IMR-90 (cell line): ENCODE data around the gene TSR1. TPM values are rescaled to one million over a fixed set of nuclear protein-coding genes. Genes with fewer than 3 reads are reported as not detected.

Experiments
- ATAC-seq: fragments of 200-7000 bp; cut with Tn5 transposase; 2 replicates; pipeline ENCODE4 v1.9.1; 2020; ENCODE audit warnings: low read depth, mild to moderate bottlenecking, moderate library complexity
- BruUV-seq: library from RNA; stranded (reverse); fragments of 400-500 nt; replicated peaks from 2 replicates; lab custom pipeline; 2021; lab: Mats Ljungman, UMichigan
- CTCF ChIA-PET: fragments of 300-600 bp; formaldehyde crosslinking; extraction: SDS; loops from one replicate; lab custom pipeline; 2021; ENCODE audit warnings: antibody characterized with exemption; lab: Yijun Ruan, JAX
- POLR2A ChIA-PET: fragments of 300-600 bp; sonication (Branson Sonifier 250); formaldehyde crosslinking; loops from one replicate; lab custom pipeline; 2022; ENCODE audit warnings: antibody characterized with exemption; ENCODE audit not compliant: unreplicated experiment; lab: Charles Lee
- DNase-seq: peaks from one replicate; pipeline ENCODE4 v3.0.0; 2013
- H2AFZ ChIP-seq: replicated peaks from 2 replicates; pipeline ENCODE3; 2013; ENCODE audit warnings: low read length, mild to moderate bottlenecking; ENCODE audit not compliant: poor library complexity
- H2AK5ac ChIP-seq: 2 replicates; pipeline ENCODE4 v1.6.1; 2013; ENCODE audit warnings: low read depth, low read length, inconsistent platforms
- H2AK9ac ChIP-seq: replicated peaks from 2 replicates; pipeline ENCODE3; 2013; ENCODE audit warnings: mild to moderate bottlenecking, low read depth, low read length, moderate library complexity; ENCODE audit not compliant: poor library complexity
- H2BK120ac ChIP-seq: 2 replicates; pipeline ENCODE4 v1.6.1; 2013; ENCODE audit warnings: low read depth, low read length, inconsistent platforms
- H2BK15ac ChIP-seq: 3 replicates; pipeline ENCODE4 v1.6.1; 2013; ENCODE audit warnings: low read depth, low read length, inconsistent platforms
- H2BK20ac ChIP-seq: 2 replicates; pipeline ENCODE4 v1.6.1; 2013; ENCODE audit warnings: low read depth, mild to moderate bottlenecking, inconsistent platforms, low read length, moderate library complexity
- H2BK5ac ChIP-seq: 2 replicates; pipeline ENCODE4 v1.6.1; 2013; ENCODE audit warnings: mild to moderate bottlenecking, low read depth, low read length, inconsistent platforms; ENCODE audit not compliant: poor library complexity, severe bottlenecking
- H3K14ac ChIP-seq: replicated peaks from 2 replicates; pipeline ENCODE4 v1.6.1; 2013; ENCODE audit warnings: low read depth, low read length, inconsistent platforms
- H3K18ac ChIP-seq: 2 replicates; pipeline ENCODE4 v1.6.1; 2013; ENCODE audit warnings: low read depth, low read length, control low read depth
- H3K23ac ChIP-seq: 2 replicates; pipeline ENCODE4 v1.6.1; 2013; ENCODE audit warnings: low read depth, low read length, inconsistent platforms
- H3K27ac ChIP-seq: 2 replicates; pipeline ENCODE4 v1.5.1; 2013; ENCODE audit warnings: mild to moderate bottlenecking, control low read depth, low read length; ENCODE audit not compliant: insufficient read depth
- H3K27me3 ChIP-seq: 2 replicates; pipeline ENCODE4 v1.6.1; 2013; ENCODE audit warnings: low read length; ENCODE audit not compliant: control insufficient read depth, insufficient read depth
- H3K36me3 ChIP-seq: 2 replicates; pipeline ENCODE4 v1.6.1; 2013; ENCODE audit warnings: low read length, mixed read lengths; ENCODE audit not compliant: control insufficient read depth, insufficient read depth
- H3K4ac ChIP-seq: 2 replicates; pipeline ENCODE4 v1.6.1; 2013; ENCODE audit warnings: low read depth, low read length, inconsistent platforms
- H3K4me1 ChIP-seq: 2 replicates; pipeline ENCODE4 v1.6.1; 2013; ENCODE audit warnings: low read length, mixed read lengths; ENCODE audit not compliant: control insufficient read depth, insufficient read depth
- H3K4me2 ChIP-seq: 2 replicates; pipeline ENCODE4 v1.6.1; 2013; ENCODE audit warnings: low read depth, mild to moderate bottlenecking, control low read depth, low read length, moderate library complexity
- H3K4me3 ChIP-seq: 2 replicates; pipeline ENCODE4 v1.5.1; 2013; ENCODE audit warnings: low read depth, mild to moderate bottlenecking, control low read depth, low read length, moderate library complexity; ENCODE audit not compliant: insufficient read depth
- H3K56ac ChIP-seq: 2 replicates; pipeline ENCODE4 v1.6.1; 2013; ENCODE audit warnings: low read length, inconsistent platforms; ENCODE audit not compliant: insufficient read depth; ENCODE audit errors: extremely low read depth
- H3K79me1 ChIP-seq, 2 experiments: 2 replicates each; pipeline ENCODE4 v1.6.1; 2013; ENCODE audit warnings: low read length in 2 of 2, inconsistent platforms in 1 of 2, low read depth in 1 of 2
- H3K9ac ChIP-seq: 2 replicates; pipeline ENCODE4 v1.6.1; 2013; ENCODE audit warnings: low read depth, low read length, control low read depth
- H3K9me1 ChIP-seq: 2 replicates; pipeline ENCODE4 v1.6.1; 2013; ENCODE audit warnings: low read length, inconsistent platforms; ENCODE audit not compliant: insufficient read depth
- H3K9me3 ChIP-seq: 2 replicates; pipeline ENCODE4 v1.6.1; 2013; ENCODE audit warnings: low read length; ENCODE audit not compliant: control insufficient read depth, insufficient read depth
- H4K20me1 ChIP-seq: 2 replicates; pipeline ENCODE4 v1.6.1; 2013; ENCODE audit warnings: low read length, inconsistent platforms; ENCODE audit not compliant: insufficient read depth
- H4K5ac ChIP-seq: 2 replicates; pipeline ENCODE4 v1.6.1; 2013; ENCODE audit warnings: mild to moderate bottlenecking, low read depth, low read length, control low read depth
- H4K8ac ChIP-seq, 2 experiments: 2 replicates each; pipeline ENCODE4 v1.6.1; 2013; ENCODE audit warnings: low read depth in 2 of 2, low read length in 2 of 2, control low read depth in 1 of 2, inconsistent platforms in 1 of 2
- H4K91ac ChIP-seq: 2 replicates; pipeline ENCODE4 v1.6.1; 2013; ENCODE audit warnings: low read depth, low read length, inconsistent platforms; ENCODE audit not compliant: insufficient read depth
- BHLHE40 ChIP-seq: fragments of 150-350 bp; IDR thresholded peaks from 2 replicates; pipeline ENCODE4 v1.6.1; 2016; ENCODE audit warnings: mild to moderate bottlenecking, low read depth, low read length
- CEBPB ChIP-seq: IDR thresholded peaks from 2 replicates; pipeline ENCODE4 v1.6.1; 2012; ENCODE audit warnings: low read depth, low read length, improper control_type of control experiment
- CHD1 ChIP-seq: IDR thresholded peaks from 2 replicates; pipeline ENCODE4 v1.6.1; 2012; ENCODE audit warnings: low read depth, low read length, improper control_type of control experiment
- FOS ChIP-seq: fragments of 150-350 bp; IDR thresholded peaks from 2 replicates; pipeline ENCODE4 v1.6.1; 2016; ENCODE audit warnings: low read depth, low read length
- MAFK ChIP-seq: IDR thresholded peaks from 2 replicates; pipeline ENCODE4 v1.6.1; 2012; ENCODE audit warnings: low read depth, low read length, improper control_type of control experiment
- MAZ ChIP-seq: IDR thresholded peaks from 2 replicates; pipeline ENCODE4 v1.6.1; 2012; ENCODE audit warnings: low read depth, mild to moderate bottlenecking, low read length, improper control_type of control experiment, moderate library complexity, borderline replicate concordance
- MXI1 ChIP-seq: IDR thresholded peaks from 2 replicates; pipeline ENCODE4 v1.6.1; 2012; ENCODE audit warnings: low read depth, mild to moderate bottlenecking, low read length, moderate library complexity, borderline replicate concordance
- NFE2L2 ChIP-seq: fragments of 150-350 bp; IDR thresholded peaks from 2 replicates; pipeline ENCODE4 v1.6.1; 2016; ENCODE audit warnings: low read depth, mild to moderate bottlenecking, low read length
- POLR2A ChIP-seq: IDR thresholded peaks from 2 replicates; pipeline ENCODE4 v1.6.1; 2012; ENCODE audit warnings: mild to moderate bottlenecking, low read depth, low read length
- RAD21 ChIP-seq: IDR thresholded peaks from 2 replicates; pipeline ENCODE4 v1.6.1; 2012; ENCODE audit warnings: low read length, improper control_type of control experiment
- RCOR1 ChIP-seq: IDR thresholded peaks from 2 replicates; pipeline ENCODE4 v1.6.1; 2012; ENCODE audit warnings: mild to moderate bottlenecking, low read length, improper control_type of control experiment; ENCODE audit not compliant: insufficient replicate concordance
- RFX5 ChIP-seq: IDR thresholded peaks from 2 replicates; pipeline ENCODE4 v1.8.0; 2012; ENCODE audit warnings: low read depth, mild to moderate bottlenecking, low read length, moderate library complexity
- SMC3 ChIP-seq: fragments of 150-350 bp; IDR thresholded peaks from 2 replicates; pipeline ENCODE4 v1.6.1; 2016; ENCODE audit warnings: low read depth, mild to moderate bottlenecking, antibody characterized with exemption, low read length, moderate library complexity
- WGBS, 2 experiments: methylation state at CpG; one replicate each; pipeline versions ENCODE4 v1.1.5 to v1.1.7; 2013; ENCODE audit warnings: missing lambda C conversion rate in 2 of 2; ENCODE audit not compliant: insufficient read length in 1 of 2; ENCODE audit errors: extremely low coverage in 2 of 2; 5-methylcytosine and 5-hydroxymethylcytosine counted together
- dilution Hi-C: fragments of 300-500 bp; cut with HindIII; formaldehyde crosslinking; loops from one replicate; pipeline ENCODE4 v1.14.3; 2018; ENCODE audit warnings: low sequenced_read_pairs; ENCODE audit not compliant: unreplicated experiment
- in situ Hi-C: fragments of 300-500 bp; cut with MboI; formaldehyde crosslinking; loops from 3 replicates; pipeline ENCODE4 v1.14.3; 2019; ENCODE audit warnings: low sequenced_read_pairs, inconsistent platforms, mixed read lengths
- intact Hi-C: fragments of 100-400 bp; cut with micrococcal nuclease; formaldehyde crosslinking; loops from 2 replicates; pipeline ENCODE4 v1.10.0; 2022
- polyA plus RNA-seq, 3 experiments: library from polyadenylated mRNA; depleted of rRNA; stranded (reverse); fragments of >200 nt; gene quantifications; 2 replicates each; pipeline ENCODE4 v1.2.3, GENCODE V29; 2012; ENCODE audit warnings: low replicate concordance in 1 of 3
- total RNA-seq: library from RNA; depleted of rRNA; stranded (reverse); fragments of >200 nt; gene quantifications from 2 replicates; pipeline ENCODE4 v1.2.3, GENCODE V29; 2012
- TF ChIP-seq, protein P1 (sequence below): conservative IDR thresholded peaks from 2 replicates; pipeline ENCODE4 v1.5.1; 2012; ENCODE audit warnings: mild to moderate bottlenecking, low read depth, low read length, improper control_type of control experiment
- TF ChIP-seq, protein P2 (sequence below): fragments of 150-350 bp; IDR thresholded peaks from 2 replicates; pipeline ENCODE4 v1.6.1; 2016; ENCODE audit warnings: low read depth, mild to moderate bottlenecking, low read length, moderate library complexity, borderline replicate concordance
- TF ChIP-seq, protein P3 (sequence below): fragments of 150-350 bp; IDR thresholded peaks from 2 replicates; pipeline ENCODE4 v1.6.1; 2017; ENCODE audit warnings: mild to moderate bottlenecking, antibody characterized with exemption, low read length, low read depth

TSR1 gene
- total and polyA plus RNA-seq, 2 of the 4 experiments (the other 2 are of a cell fraction): 22.6 to 72.6 TPM

DNA sequence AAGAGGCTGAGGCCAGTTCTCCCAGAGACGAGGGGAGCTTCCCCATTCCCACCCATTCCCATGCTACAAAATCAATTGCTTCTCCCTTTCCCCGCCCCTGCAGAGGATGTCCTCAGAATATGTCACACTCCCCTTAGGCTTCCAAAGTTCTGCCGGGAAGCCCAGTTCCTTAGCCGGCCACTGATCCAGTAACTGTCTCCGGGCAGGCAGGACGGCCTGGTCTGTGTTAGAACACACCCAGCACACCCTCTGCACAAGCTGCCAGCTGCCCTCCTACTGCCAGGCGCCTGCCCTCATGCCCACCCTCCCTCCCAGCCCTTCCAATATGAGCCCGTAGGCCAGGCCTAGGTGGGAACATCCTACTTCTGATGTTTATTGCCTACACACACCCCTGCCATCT lies 32.1 kb upstream of the TSR1 start:
- Histone ChIP-seq H4K91ac (no peak overlapping the region), H3K18ac (no peak overlapping the region), H4K20me1 (peaks cover 4% of the 10 kb centered on the region; the same call in 1 of the 2 replicates), H3K27ac (no peak overlapping the region), H2AK5ac (no peak overlapping the region), H2BK5ac (no peak overlapping the region), H2BK120ac (no peak overlapping the region), H4K5ac (no peak overlapping the region), H3K4ac (no peak overlapping the region), H3K14ac (no peak overlapping the region), H3K4me2 (no peak overlapping the region), H2BK15ac (no peak overlapping the region), H3K9me1 (no peaks in the 10 kb centered on the region), H3K9me3 (no peaks in the 10 kb centered on the region), H3K23ac (no peak overlapping the region), H2AFZ (no peak overlapping the region), H2AK9ac (no peak overlapping the region), H4K8ac (no peak overlapping the region), H3K27me3 (no peaks in the 10 kb centered on the region), H3K9ac (no peak overlapping the region), H3K4me3 (no peak overlapping the region), H3K79me1 (no peaks in the 10 kb centered on the region), H3K4me1 (no peaks in the 10 kb centered on the region), H3K56ac (no peak overlapping the region), H3K36me3 (peaks cover 46% of the 10 kb centered on the region), H2BK20ac (no peak overlapping the region)
- dilution Hi-C loops: no loop called here
- ChIA-PET POLR2A (no interaction called here), CTCF (no interaction called here)
- 85% methylated on average over 3 of the region's 8 CpGs; no CpG with 5 or more reads in 1 of the 2 experiments for WGBS, 2 experiments
- ATAC-seq (no peak), DNase-seq (no peak)
- no TSS peak for BruUV-seq
- intact Hi-C loops: no loop called here
- TF ChIP-seq, protein P1, sequence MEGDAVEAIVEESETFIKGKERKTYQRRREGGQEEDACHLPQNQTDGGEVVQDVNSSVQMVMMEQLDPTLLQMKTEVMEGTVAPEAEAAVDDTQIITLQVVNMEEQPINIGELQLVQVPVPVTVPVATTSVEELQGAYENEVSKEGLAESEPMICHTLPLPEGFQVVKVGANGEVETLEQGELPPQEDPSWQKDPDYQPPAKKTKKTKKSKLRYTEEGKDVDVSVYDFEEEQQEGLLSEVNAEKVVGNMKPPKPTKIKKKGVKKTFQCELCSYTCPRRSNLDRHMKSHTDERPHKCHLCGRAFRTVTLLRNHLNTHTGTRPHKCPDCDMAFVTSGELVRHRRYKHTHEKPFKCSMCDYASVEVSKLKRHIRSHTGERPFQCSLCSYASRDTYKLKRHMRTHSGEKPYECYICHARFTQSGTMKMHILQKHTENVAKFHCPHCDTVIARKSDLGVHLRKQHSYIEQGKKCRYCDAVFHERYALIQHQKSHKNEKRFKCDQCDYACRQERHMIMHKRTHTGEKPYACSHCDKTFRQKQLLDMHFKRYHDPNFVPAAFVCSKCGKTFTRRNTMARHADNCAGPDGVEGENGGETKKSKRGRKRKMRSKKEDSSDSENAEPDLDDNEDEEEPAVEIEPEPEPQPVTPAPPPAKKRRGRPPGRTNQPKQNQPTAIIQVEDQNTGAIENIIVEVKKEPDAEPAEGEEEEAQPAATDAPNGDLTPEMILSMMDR: no peak
- TF ChIP-seq NFE2L2: no peak
- TF ChIP-seq CEBPB: no peak
- no peak for TF ChIP-seq POLR2A
- no peak for TF ChIP-seq MAZ
- TF ChIP-seq RFX5: no peak
- TF ChIP-seq MAFK: no peak
- no peak for TF ChIP-seq SMC3
- no peak for TF ChIP-seq BHLHE40
- TF ChIP-seq RCOR1: no peak
- no peak for TF ChIP-seq RAD21
- TF ChIP-seq, protein P2, sequence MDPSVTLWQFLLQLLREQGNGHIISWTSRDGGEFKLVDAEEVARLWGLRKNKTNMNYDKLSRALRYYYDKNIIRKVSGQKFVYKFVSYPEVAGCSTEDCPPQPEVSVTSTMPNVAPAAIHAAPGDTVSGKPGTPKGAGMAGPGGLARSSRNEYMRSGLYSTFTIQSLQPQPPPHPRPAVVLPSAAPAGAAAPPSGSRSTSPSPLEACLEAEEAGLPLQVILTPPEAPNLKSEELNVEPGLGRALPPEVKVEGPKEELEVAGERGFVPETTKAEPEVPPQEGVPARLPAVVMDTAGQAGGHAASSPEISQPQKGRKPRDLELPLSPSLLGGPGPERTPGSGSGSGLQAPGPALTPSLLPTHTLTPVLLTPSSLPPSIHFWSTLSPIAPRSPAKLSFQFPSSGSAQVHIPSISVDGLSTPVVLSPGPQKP: no peak
- no peak for TF ChIP-seq CHD1
- TF ChIP-seq, protein P3, sequence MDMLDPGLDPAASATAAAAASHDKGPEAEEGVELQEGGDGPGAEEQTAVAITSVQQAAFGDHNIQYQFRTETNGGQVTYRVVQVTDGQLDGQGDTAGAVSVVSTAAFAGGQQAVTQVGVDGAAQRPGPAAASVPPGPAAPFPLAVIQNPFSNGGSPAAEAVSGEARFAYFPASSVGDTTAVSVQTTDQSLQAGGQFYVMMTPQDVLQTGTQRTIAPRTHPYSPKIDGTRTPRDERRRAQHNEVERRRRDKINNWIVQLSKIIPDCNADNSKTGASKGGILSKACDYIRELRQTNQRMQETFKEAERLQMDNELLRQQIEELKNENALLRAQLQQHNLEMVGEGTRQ: no peak
- TF ChIP-seq MXI1: no peak
- no peak for TF ChIP-seq FOS
- in situ Hi-C loops: no loop called here
